GM23338 (cell line): ENCODE measurements around the gene FAF2.

ENCODE experiments used
- CREB1 ChIP-seq: fragments of 250-450 bp; sonication (Bioruptor Pico); IDR thresholded peaks from 2 replicates; pipeline ENCODE4 v1.5.0; 2020; ENCODE audit warnings: low read depth, mild to moderate bottlenecking, moderate library complexity
- CTCF ChIP-seq, 2 experiments: fragments of 200-600 bp in 1 of 2; sonication (generic) in 1 of 2; conservative IDR thresholded peaks; 2 replicates each; pipeline versions ENCODE4 v1.5.1 to v1.6.1; 2016 to 2017; ENCODE audit warnings: antibody characterized with exemption in 2 of 2, low read depth in 2 of 2, mild to moderate bottlenecking in 2 of 2, moderate library complexity in 1 of 2
- ETS1 ChIP-seq: IDR thresholded peaks from 2 replicates; pipeline ENCODE4 v1.6.1; 2016; ENCODE audit warnings: antibody characterized with exemption
- EZH2 ChIP-seq: fragments of 200-600 bp; sonication (generic); IDR thresholded peaks from one replicate; pipeline ENCODE4 v1.8.0; 2017; ENCODE audit warnings: antibody characterized with exemption, mild to moderate bottlenecking, low read depth; ENCODE audit not compliant: unreplicated experiment
- EZH2phosphoT487 ChIP-seq: fragments of 200-600 bp; sonication (generic); IDR thresholded peaks from one replicate; pipeline ENCODE4 v1.8.1; 2018; ENCODE audit warnings: antibody characterized with exemption; ENCODE audit not compliant: unreplicated experiment
- JUNB ChIP-seq: IDR thresholded peaks from one replicate; pipeline ENCODE4 v1.6.1; 2016; ENCODE audit warnings: antibody characterized with exemption; ENCODE audit not compliant: unreplicated experiment
- POLR2AphosphoS5 ChIP-seq: IDR thresholded peaks from 2 replicates; pipeline ENCODE4 v1.6.1; 2016; ENCODE audit warnings: antibody characterized with exemption, low read depth
- REST ChIP-seq: IDR thresholded peaks from one replicate; pipeline ENCODE4 v1.6.1; 2018; ENCODE audit warnings: antibody characterized with exemption; ENCODE audit not compliant: unreplicated experiment
- STAT1 ChIP-seq: IDR thresholded peaks from one replicate; pipeline ENCODE4 v1.6.1; 2016; ENCODE audit warnings: antibody characterized with exemption; ENCODE audit not compliant: unreplicated experiment
- ZNF114 ChIP-seq: fragments of 250-450 bp; sonication (Bioruptor Pico); IDR thresholded peaks from 2 replicates; pipeline ENCODE4 v1.5.0; 2020; ENCODE audit warnings: mild to moderate bottlenecking, moderate library complexity
- ZNF331 ChIP-seq: fragments of 250-450 bp; sonication (Bioruptor Pico); IDR thresholded peaks from 2 replicates; pipeline ENCODE4 v1.5.0; 2020; ENCODE audit warnings: low read depth, mild to moderate bottlenecking, moderate library complexity
- ZNF462 ChIP-seq: fragments of 250-450 bp; sonication (Bioruptor Pico); IDR thresholded peaks from 2 replicates; pipeline ENCODE4 v1.5.0; 2020; ENCODE audit warnings: mild to moderate bottlenecking, moderate library complexity

GRCh38 chr5:176424181-176424580 lies 24.0 kb upstream of the FAF2 start:
- no peak for TF ChIP-seq CTCF (conservative IDR thresholded peaks at IDR 0.05; ENCODE audit: low read depth in 2 of 2)
- no peak for TF ChIP-seq ZNF462
- no peak for TF ChIP-seq POLR2AphosphoS5
- TF ChIP-seq EZH2, result no peak
- no peak for TF ChIP-seq REST
- TF ChIP-seq EZH2phosphoT487, result no peak
- no peak for TF ChIP-seq ETS1
- no peak for TF ChIP-seq CREB1
- TF ChIP-seq JUNB, result no peak
- no peak for TF ChIP-seq ZNF331 (CRISPR knock-in tag)
- no peak for TF ChIP-seq ZNF114 (CRISPR knock-in tag)
- TF ChIP-seq STAT1, result no peak
